ENCODE results near the gene SCAF8.

GRCh38 chr6:154726887-154727286, 6.3 kb upstream of the SCAF8 start:
- no peak for TF ChIP-seq SPI1 (IDR thresholded peaks at IDR 0.05; ENCODE audit: low read depth, low read length)
- no peak for TF ChIP-seq POLR2A (IDR thresholded peaks at IDR 0.05; ENCODE audit: low read depth, low read length)
- no peak for TF ChIP-seq POLR2AphosphoS5 (IDR thresholded peaks at IDR 0.05; ENCODE audit: low read depth, low read length)
- no peak for TF ChIP-seq TAF1 (IDR thresholded peaks at IDR 0.05; ENCODE audit: low read depth, low read length)
- TF ChIP-seq PAX5 (IDR thresholded peaks at IDR 0.05; ENCODE audit: insufficient read depth, low read length, severe bottlenecking), result no peak
